Stimulated activated CD4-positive, alpha-beta T cell treated with anti-CD3 and anti-CD28 coated beads, Interleukin-12 subunit alpha, Interleukin-12 subunit beta, amount 100 ng/mL, for 48 hours (primary cell): ENCODE measurements around the gene CKLF.

Experiments
- DNase-seq, 3 donors: peaks; one replicate each; pipeline ENCODE4 v3.0.0-alpha.2; 2020; ENCODE audit warnings: low read depth in 2 of 3, low spot score in 1 of 3

CKLF gene

GRCh38 chr16:66568355-66568754 is 16.0 kb downstream of the CKLF start:
- DNase-seq, result no peak

GRCh38 chr16:66569131-66569530 is 16.8 kb downstream of the CKLF start:
- DNase-seq, result no peak

- DNase-seq, result no peak
Observed at GRCh38 chr16:66569827-66570405, 17.5 kb downstream of the CKLF start.

- no peak for DNase-seq
Observed at GRCh38 chr16:66572356-66572755, 20.0 kb downstream of the CKLF start.

GRCh38 chr16:66574081-66574480 is 21.7 kb downstream of the CKLF start:
- no peak for DNase-seq

GRCh38 chr16:66574531-66574930 is 22.2 kb downstream of the CKLF start:
- no peak for DNase-seq

- DNase-seq, result no peak
Observed at GRCh38 chr16:66575060-66575459, 22.7 kb downstream of the CKLF start.

GRCh38 chr16:66576296-66576695 is 23.9 kb downstream of the CKLF start:
- no peak for DNase-seq

GRCh38 chr16:66578651-66579531 is 26.5 kb downstream of the CKLF start, which contains the start of gene CMTM2:
CMTM2 (plus strand) TSS chr16:66579463; CDS start chr16:66579608, 145 bp downstream.
- no peak for DNase-seq

- no peak for DNase-seq
Observed at GRCh38 chr16:66580605-66581209, 28.3 kb downstream of the CKLF start.

GRCh38 chr16:66581246-66581952 is 29.0 kb downstream of the CKLF start:
- DNase-seq, result no peak

- DNase-seq, result no peak
Observed at GRCh38 chr16:66585481-66586239, 33.3 kb downstream of the CKLF start.

GRCh38 chr16:66587881-66588600 is 35.7 kb downstream of the CKLF start:
- no peak for DNase-seq

- DNase-seq, result peak; percentile 44 to 56 (median 50)
Observed at GRCh38 chr16:66588981-66589713, 36.8 kb downstream of the CKLF start.

- no peak for DNase-seq
Observed at GRCh38 chr16:66590322-66590721, 37.9 kb downstream of the CKLF start.

GRCh38 chr16:66591018-66591417 is 38.6 kb downstream of the CKLF start:
- no peak for DNase-seq

- no peak for DNase-seq
Observed at GRCh38 chr16:66592241-66592640, 39.9 kb downstream of the CKLF start.

GRCh38 chr16:66592814-66593213 is 40.4 kb downstream of the CKLF start:
- DNase-seq, result no peak

- no peak for DNase-seq
Observed at GRCh38 chr16:66594739-66595138, 42.4 kb downstream of the CKLF start.
